ENCODE results near the gene ZNF566. TPM values are rescaled to one million over a fixed set of nuclear protein-coding genes. Genes with fewer than 3 reads are reported as not detected.

Gene ZNF566
- total RNA-seq, 1 donor from 2014 or later, result 29.5 TPM

DNA sequence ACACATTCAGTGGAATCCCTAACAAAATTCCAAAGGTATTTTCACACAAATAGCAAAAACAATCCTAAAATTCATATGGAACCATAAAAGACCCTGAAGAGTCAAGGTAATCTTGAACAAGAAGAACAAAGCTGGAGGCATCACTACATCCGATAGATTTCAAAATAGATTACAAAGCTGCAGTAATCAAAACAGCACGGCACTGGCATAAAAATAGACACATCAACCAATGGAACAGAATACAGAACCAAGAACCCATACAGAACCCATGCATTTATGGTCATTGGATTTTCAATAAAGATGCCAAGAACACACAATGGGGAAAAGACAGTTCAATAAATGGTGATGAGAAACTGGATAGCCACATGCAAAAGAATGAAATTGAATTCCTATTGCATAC lies 32.5 kb downstream of the ZNF566 start:
- no peaks in the 10 kb centered on the region for H4K20me1 ChIP-seq (ENCODE audit: low read depth)
- Mint-ChIP-seq H3K9me3 (peaks cover 70% of the 10 kb centered on the region), H3K36me3 (peaks cover 65% of the 10 kb centered on the region), H3K4me3 (no peak overlapping the region), H3K4me1 (no peaks in the 10 kb centered on the region), H3K27ac (no peak overlapping the region), H3K27me3 (ENCODE audit: insufficient read depth, low read depth) (peaks cover 3% of the 10 kb centered on the region)
- H2AFZ ChIP-seq (replicated peaks), result no peak overlapping the region
- H3K27me3 ChIP-seq, result no peaks in the 10 kb centered on the region
- H3F3A ChIP-seq (ENCODE audit: low read depth), result no peaks in the 10 kb centered on the region
- no peak overlapping the region for H3K27ac ChIP-seq
- peaks cover 28% of the 10 kb centered on the region for H3K36me3 ChIP-seq
- H3K4me1 ChIP-seq, result no peaks in the 10 kb centered on the region
- H3K4me3 ChIP-seq, result no peak overlapping the region
- DNase-seq (ENCODE audit: low spot score), result no peak
- no peaks in the 10 kb centered on the region for H3K79me2 ChIP-seq (ENCODE audit: low read depth)
- TF ChIP-seq, protein P1, sequence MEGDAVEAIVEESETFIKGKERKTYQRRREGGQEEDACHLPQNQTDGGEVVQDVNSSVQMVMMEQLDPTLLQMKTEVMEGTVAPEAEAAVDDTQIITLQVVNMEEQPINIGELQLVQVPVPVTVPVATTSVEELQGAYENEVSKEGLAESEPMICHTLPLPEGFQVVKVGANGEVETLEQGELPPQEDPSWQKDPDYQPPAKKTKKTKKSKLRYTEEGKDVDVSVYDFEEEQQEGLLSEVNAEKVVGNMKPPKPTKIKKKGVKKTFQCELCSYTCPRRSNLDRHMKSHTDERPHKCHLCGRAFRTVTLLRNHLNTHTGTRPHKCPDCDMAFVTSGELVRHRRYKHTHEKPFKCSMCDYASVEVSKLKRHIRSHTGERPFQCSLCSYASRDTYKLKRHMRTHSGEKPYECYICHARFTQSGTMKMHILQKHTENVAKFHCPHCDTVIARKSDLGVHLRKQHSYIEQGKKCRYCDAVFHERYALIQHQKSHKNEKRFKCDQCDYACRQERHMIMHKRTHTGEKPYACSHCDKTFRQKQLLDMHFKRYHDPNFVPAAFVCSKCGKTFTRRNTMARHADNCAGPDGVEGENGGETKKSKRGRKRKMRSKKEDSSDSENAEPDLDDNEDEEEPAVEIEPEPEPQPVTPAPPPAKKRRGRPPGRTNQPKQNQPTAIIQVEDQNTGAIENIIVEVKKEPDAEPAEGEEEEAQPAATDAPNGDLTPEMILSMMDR (IDR thresholded peaks at IDR 0.05), result no peak
- TF ChIP-seq EZH2 (IDR thresholded peaks at IDR 0.05), result no peak
- TF ChIP-seq EZH2phosphoT487 (IDR thresholded peaks at IDR 0.05), result no peak
- H3K4me2 ChIP-seq, result no peak overlapping the region
- H3K9me3 ChIP-seq (ENCODE audit: low read depth), result peaks cover 10% of the 10 kb centered on the region
- H3K9ac ChIP-seq, result no peak overlapping the region

DNA sequence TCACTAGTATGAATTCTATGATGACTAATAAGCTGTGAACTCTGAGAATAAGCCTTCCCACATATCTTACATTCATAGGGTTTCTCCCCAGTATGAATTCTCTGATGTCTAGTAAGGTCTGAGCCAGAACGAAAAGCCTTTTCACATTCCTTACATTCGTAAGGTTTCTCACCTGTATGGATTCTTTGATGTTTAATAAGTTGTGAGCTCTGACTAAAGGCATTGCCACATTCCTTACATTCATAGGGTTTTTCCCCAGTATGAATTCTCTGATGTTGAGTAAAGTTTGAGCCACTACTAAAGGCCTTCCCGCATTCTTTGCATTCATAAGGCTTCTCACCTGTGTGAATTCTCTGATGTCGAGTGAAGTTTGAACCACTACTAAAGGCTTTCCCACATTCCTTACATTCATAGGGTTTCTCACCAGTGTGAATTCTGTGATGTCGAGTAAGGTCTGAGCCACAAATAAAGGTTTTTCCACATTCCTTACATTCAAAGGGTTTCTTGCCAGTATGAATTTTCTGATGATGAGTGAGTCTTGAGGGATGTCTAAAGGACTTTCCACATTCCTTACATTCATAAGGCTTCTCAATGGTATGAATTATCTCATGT lies 40.2 kb downstream of the ZNF566 start:
- Mint-ChIP-seq H3K27ac (no peak overlapping the region), H3K4me1 (no peaks in the 10 kb centered on the region), H3K36me3 (peaks cover 68% of the 10 kb centered on the region), H3K9me3 (peaks cover 77% of the 10 kb centered on the region), H3K27me3 (ENCODE audit: insufficient read depth, low read depth) (no peaks in the 10 kb centered on the region), H3K4me3 (no peak overlapping the region)
- peaks cover 53% of the 10 kb centered on the region for H3K36me3 ChIP-seq
- H3K27ac ChIP-seq, result no peak overlapping the region
- H3K9me3 ChIP-seq (ENCODE audit: low read depth), result peaks cover 50% of the 10 kb centered on the region
- TF ChIP-seq, protein P1 (IDR thresholded peaks at IDR 0.05), result no peak
- TF ChIP-seq EZH2 (IDR thresholded peaks at IDR 0.05) (no peak), EZH2phosphoT487 (IDR thresholded peaks at IDR 0.05) (no peak)
- H3K9ac ChIP-seq, result no peak overlapping the region
- no peak overlapping the region for H3K4me2 ChIP-seq
- H3K27me3 ChIP-seq, result no peaks in the 10 kb centered on the region
- H3K79me2 ChIP-seq (ENCODE audit: low read depth), result no peaks in the 10 kb centered on the region
- DNase-seq (ENCODE audit: low spot score), result no peak
- H3K4me1 ChIP-seq, result no peaks in the 10 kb centered on the region
- H4K20me1 ChIP-seq (ENCODE audit: low read depth), result no peaks in the 10 kb centered on the region
- no peaks in the 10 kb centered on the region for H3F3A ChIP-seq (ENCODE audit: low read depth)
- H3K4me3 ChIP-seq, result no peak overlapping the region
- H2AFZ ChIP-seq (replicated peaks), result no peak overlapping the region

DNA sequence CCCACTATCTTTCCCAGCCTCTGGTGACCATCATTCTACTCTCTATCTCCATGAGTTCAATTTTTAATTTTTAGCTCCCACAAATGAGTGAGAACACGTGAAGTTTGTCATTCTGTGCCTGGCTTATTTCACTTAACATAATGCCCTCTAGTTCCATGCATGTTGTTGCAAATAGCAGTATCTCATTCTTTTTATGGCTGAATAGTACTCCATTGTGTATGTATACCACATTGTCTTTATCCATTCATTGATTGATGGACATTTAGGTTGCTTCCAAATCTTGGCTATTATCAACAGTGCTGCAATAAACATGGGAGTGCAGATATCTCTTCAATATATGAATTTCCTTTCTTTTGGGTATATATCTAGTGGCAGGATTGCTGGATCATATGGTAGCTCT lies 48.0 kb downstream of the ZNF566 start:
- Mint-ChIP-seq H3K4me3 (no peak overlapping the region), H3K9me3 (peaks cover 61% of the 10 kb centered on the region), H3K4me1 (no peaks in the 10 kb centered on the region)

DNA sequence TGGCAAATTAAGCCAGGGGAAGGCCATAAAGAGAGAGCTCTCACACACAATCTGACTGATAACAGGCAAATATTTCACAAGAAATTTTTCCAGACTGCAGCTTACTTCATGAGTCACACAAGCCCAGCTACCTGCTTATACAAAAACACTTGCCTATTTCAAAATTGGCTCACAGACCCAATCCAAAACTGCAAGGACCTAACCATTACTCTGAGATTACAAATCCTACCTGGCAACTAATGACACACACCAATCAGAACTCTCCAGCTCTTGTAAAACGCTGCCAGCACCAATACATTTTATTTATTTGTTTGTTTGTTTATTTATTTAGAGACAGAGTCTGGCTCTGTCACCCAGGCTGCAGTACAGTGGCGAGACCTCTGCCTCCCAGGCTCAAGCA lies 52.8 kb downstream of the ZNF566 start:
- Histone ChIP-seq H4K20me1 (ENCODE audit: low read depth) (no peaks in the 10 kb centered on the region), H3K9ac (no peak overlapping the region), H3K4me3 (no peak overlapping the region), H3K4me1 (no peaks in the 10 kb centered on the region), H3K9me3 (ENCODE audit: low read depth) (no peaks in the 10 kb centered on the region), H3K36me3 (no peaks in the 10 kb centered on the region), H2AFZ (replicated peaks) (no peak overlapping the region), H3K4me2 (no peak overlapping the region), H3K79me2 (ENCODE audit: low read depth) (no peaks in the 10 kb centered on the region), H3F3A (ENCODE audit: low read depth) (no peaks in the 10 kb centered on the region), H3K27me3 (no peaks in the 10 kb centered on the region), H3K27ac (no peak overlapping the region)
- TF ChIP-seq, protein P1 (IDR thresholded peaks at IDR 0.05), result no peak
- TF ChIP-seq EZH2 (IDR thresholded peaks at IDR 0.05) (no peak), EZH2phosphoT487 (IDR thresholded peaks at IDR 0.05) (no peak)
- Mint-ChIP-seq H3K36me3 (peaks cover 2% of the 10 kb centered on the region), H3K4me3 (no peak overlapping the region), H3K9me3 (peaks cover 53% of the 10 kb centered on the region), H3K27me3 (ENCODE audit: insufficient read depth, low read depth) (peaks cover 5% of the 10 kb centered on the region), H3K4me1 (no peaks in the 10 kb centered on the region), H3K27ac (no peak overlapping the region)
- peak; percentile 4 for DNase-seq (ENCODE audit: low spot score)

More for the DNA sequence above, 48.0 kb downstream of the ZNF566 start:
- H3K4me2 ChIP-seq, result no peak overlapping the region
- H3K4me3 ChIP-seq, result no peak overlapping the region
- H3K79me2 ChIP-seq (ENCODE audit: low read depth), result no peaks in the 10 kb centered on the region
- peaks cover 3% of the 10 kb centered on the region for H3K27me3 Mint-ChIP-seq (ENCODE audit: insufficient read depth, low read depth)
- peaks cover 4% of the 10 kb centered on the region for H3K36me3 ChIP-seq
- no peaks in the 10 kb centered on the region for H3F3A ChIP-seq (ENCODE audit: low read depth)
- H2AFZ ChIP-seq (replicated peaks), result no peak overlapping the region
- H3K27ac ChIP-seq, result no peak overlapping the region
- DNase-seq (ENCODE audit: low spot score), result no peak
- H3K9me3 ChIP-seq (ENCODE audit: low read depth), result no peaks in the 10 kb centered on the region
- peaks cover 12% of the 10 kb centered on the region for H3K36me3 Mint-ChIP-seq
- no peak overlapping the region for H3K9ac ChIP-seq
- no peaks in the 10 kb centered on the region for H3K27me3 ChIP-seq
- no peak for TF ChIP-seq EZH2phosphoT487 (IDR thresholded peaks at IDR 0.05)
- no peak overlapping the region for H3K27ac Mint-ChIP-seq
- H4K20me1 ChIP-seq (ENCODE audit: low read depth), result no peaks in the 10 kb centered on the region
- no peaks in the 10 kb centered on the region for H3K4me1 ChIP-seq

All from neural progenitor cell (in vitro differentiated cells).